Stimulated activated CD4-positive, alpha-beta T cell treated with anti-CD3 and anti-CD28 coated beads, Interleukin-1b, Interleukin-23, amount 100 ng/mL, for 48 hours (primary cell): ENCODE data around the gene CYP27B1.
"Not testable (repeated sequence)": the region's sequence is repeated elsewhere in the genome, so short reads cannot be mapped to it uniquely, and the experiment has no call there.

Experiments
- DNase-seq: peaks from one replicate; pipeline ENCODE4 v3.0.0-alpha.2; 2020

Gene CYP27B1

DNA sequence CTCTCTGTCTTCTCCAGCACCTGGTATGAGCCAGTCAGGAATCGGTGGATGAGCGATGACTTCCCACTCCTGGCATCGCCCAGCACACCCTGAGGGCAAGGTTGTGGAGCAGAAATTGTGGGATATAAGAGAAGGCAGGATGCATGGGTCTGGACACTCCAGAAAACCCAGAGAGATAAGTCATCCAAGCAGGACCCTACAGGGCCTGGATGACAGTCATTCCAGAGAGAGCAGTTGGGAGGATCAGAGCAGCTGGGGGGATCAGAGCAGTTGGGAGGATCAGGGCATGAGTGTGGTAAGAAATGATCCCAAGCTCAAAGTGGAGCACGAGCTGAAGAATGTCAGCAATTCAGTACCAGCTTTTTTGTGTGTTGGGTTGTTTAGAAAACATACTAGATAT lies 32.3 kb downstream of the CYP27B1 start:
- DNase-seq, result no peak

DNA sequence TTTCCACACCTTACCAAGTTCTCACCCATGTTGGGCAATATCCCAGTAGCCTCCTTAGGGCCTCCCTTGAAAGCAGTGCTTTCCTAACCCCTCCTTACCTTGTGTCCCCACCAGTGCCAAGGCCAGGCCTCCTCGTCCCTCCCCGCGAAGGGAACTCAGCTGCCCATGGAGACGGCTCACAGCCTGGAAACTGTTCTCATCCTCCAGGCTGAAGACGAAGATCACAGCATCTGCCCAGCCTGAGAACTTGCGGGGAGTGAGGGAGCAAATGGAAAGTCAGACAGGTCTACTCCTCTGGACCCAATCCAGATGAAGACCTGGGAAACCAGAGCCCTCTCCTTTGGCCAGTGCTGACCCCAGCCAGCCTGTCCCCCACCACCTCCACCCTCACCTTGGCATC lies 33.0 kb downstream of the CYP27B1 start:
- DNase-seq, result no peak

DNA sequence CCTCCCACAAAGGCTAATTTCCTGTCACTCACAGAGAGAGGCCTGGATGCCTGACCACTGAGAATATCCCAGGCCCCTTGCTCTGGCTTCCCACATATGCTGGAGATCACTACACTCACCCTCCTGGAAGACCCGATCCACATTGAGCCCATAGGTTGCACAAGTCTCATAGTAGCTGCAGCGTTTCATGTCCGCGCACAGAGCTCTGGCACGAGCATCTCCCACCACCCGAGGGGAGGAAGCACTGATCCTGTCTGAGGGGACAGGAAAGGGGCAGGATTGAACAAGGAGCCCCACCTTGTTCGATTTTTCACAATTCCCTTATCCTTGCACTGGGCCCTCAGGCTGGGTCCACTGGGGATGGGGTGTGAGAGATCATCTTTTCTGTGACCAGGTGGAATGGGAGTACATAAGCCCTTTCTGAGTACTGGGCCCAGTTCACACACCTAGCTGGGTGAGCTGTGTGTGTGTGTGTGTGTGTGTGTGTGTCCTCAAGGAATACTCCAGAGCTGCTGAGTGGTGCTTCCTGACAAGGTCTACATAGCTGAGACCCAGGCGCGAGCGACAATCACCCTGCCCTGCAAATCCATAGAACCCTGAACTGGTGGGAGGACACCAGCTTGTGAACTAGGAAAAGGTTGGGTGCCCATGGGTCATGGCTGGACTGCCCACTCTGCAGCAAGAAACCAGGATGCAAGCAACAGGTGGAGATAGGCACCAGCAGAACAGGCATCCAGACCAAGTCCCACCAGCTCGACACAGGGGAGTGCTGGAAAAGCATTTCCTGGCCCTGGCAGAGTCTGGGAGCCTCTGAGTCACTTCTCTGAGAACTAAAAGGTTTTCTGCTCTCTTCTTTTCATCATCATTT lies 33.9 kb downstream of the CYP27B1 start:
- DNase-seq, result no peak

DNA sequence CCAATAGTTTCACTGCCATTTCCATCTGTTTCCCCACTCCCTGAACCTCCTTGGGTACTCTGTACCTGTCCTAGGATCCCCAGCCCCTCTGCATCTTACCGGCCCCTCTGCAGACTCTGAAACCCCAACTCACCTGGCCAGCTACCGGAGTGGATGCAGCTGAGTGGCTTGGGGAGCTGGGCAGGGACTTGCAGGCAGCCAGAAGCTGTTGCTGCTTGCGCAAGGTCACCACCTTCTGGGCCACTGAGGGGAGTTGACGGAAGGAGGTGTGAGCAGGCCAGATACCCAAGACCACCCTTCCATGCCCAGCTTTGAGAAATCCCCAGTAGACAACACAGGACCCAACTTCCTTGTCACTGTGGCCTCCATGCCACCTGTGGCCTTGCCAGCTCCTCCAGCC lies 34.6 kb downstream of the CYP27B1 start:
- DNase-seq, result no peak

DNA sequence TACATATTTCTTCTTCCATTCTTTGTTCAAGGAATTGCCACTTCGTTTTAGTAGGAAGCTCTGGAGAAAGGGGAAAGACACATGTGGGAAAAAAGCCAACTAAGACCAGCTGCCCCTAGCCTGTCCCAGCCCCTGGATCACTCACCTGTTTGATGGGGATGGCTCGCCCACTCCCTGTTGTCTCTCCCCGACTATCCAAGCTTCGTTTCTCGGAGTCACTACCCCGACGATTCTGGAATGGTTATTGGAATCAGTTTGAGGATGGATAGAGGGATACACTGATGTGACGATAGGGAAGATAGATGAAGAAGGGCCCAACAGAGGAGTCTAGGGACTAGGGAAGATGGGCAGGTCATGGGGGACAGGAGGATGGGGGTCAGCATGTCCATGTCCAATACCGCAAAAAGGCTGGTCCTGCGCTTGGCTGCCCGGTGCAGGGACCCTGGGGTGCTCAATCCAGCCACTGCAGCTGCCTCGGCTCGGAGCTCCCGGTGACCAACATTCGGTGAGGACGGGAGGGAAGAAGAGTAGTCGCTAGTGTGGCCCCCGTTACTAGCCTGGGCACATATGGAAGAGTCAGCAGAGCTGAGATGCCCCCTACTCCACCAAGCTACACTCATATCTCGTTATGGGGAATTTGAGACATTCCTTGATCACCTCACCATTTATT lies 35.3 kb downstream of the CYP27B1 start:
- DNase-seq, result no peak

DNA sequence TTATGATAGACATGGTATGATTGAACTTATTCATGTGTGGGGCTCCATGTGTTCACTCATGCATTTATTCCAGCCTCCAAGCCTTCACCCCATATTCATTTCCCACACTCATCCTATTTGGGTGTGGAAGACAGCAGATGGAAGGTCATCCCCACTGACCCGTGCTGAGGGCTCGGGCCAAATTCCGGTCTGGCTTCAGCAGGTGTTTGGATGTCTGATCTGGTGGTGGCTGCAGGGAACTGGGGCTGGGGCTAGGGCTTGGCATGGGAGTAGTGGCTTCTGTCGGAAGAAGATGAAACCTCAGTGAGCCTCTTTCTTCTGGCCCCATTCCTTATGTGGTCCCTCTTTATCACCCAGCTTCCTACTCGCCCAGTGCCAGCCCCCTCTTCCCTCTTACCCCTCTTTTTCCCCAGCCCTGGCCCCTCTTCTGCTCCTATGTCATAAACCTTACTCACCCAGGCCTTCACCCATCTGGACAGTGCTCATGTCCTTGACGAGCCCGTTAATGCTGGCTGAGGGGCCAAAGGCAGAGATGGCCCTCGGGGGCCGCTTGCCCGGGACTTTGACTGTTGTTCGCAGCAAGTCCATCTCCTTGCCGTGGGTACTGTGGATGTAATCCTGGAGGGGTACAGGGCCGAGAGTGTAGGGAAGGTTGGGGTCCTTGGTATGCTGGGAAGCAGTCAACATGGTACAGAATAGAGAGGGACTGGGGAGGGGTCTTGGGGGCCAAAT lies 36.4 kb downstream of the CYP27B1 start:
- no peak for DNase-seq

DNA sequence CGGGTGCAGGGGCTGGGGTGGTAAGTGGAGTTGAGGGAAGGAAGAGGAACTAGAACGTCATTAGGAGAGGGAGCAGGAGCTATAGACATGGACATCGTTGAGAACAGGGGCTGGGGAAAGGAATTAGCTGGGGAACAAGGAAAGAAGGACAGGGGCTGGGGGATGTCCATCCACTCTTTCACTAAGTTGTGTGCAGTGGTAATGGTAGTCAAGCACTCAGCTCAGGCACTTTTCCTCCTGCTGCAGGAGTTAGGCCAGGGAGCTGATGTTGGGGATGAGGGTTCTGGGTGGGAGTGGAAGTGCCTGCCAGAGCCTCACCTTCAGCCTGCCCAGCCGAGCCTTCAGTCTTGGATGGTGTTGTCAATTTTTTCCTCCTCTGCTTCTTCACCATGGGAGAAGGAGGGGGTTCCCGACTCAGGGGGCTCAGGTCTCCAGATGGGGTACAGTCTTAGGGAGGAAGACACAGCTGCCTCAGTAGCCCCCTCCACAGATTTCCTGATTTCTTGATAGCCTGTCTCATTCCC lies 37.5 kb downstream of the CYP27B1 start:
- DNase-seq, result no peak

DNA sequence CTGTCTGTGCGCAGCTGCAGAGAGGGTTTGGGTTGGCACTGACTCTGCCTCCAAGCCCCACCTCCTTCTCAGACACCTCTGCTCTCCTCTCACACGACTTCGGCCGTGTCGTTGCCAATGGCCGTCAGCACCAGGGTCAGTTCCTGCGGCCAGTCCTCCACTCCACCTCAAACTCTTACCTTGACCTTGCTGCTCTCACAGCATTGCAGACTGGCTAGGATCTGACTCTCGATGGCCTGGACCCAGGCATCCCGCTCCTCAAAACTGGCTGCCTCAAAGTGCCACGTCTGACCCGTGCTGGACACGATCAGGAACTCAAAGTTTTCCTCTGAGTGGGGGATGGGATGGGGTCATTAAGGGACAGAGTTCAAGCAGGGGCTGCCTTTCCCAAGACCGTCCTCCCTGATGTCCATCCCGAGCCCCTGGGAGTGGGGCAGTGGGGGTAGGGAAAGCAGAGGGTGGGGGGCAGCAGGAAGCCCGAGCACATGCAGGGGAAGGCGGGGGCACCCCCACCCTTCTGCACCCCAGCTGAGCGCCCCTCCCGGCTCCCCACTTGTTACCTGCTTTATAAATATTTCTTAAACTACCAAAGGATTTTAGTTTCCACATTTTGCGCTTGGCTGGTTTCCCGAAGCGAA lies 39.0 kb downstream of the CYP27B1 start:
- no peak for DNase-seq

DNA sequence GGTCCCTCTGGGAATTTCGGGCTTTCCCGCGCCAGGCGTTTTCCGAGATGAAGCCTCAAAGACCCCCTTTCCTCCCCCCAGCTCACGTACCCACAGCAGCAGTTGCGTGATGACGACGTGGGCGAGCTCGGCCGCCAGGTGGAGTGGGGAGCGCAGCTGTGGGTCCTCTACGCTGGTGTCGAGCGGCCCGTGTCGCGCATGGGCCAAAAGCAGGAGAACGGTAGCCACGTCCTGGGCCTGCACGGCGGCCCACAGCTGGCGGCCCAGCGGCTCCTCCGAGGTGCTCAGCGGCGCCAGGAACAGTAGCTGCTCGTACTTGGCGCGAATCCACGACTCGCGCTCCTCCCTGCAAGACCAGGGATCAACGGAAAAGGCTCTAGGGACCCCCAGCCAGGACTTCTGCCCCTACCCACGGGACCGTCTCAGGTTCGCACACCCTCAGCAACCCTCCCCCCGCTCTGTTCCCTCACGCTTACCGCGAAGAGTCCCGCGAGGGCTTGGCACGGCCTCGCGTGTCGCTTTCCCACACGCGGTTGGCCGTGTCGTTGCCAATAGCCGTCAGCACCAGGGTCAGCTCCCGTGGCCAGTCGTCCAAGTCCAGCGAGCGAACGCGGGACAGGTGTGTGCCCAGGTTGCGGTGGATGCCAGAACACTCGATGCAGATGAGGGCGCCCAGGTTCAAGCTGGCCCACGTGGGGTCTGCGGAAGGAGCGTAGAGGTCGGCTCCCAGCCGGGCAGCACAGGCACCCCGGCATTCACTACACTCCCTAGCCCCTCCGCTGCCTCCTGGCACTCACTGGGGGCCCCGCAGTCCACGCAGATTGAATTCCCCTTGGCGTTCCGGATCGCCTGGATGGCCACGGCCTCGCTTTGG lies 39.8 kb downstream of the CYP27B1 start:
- no peak for DNase-seq

DNA sequence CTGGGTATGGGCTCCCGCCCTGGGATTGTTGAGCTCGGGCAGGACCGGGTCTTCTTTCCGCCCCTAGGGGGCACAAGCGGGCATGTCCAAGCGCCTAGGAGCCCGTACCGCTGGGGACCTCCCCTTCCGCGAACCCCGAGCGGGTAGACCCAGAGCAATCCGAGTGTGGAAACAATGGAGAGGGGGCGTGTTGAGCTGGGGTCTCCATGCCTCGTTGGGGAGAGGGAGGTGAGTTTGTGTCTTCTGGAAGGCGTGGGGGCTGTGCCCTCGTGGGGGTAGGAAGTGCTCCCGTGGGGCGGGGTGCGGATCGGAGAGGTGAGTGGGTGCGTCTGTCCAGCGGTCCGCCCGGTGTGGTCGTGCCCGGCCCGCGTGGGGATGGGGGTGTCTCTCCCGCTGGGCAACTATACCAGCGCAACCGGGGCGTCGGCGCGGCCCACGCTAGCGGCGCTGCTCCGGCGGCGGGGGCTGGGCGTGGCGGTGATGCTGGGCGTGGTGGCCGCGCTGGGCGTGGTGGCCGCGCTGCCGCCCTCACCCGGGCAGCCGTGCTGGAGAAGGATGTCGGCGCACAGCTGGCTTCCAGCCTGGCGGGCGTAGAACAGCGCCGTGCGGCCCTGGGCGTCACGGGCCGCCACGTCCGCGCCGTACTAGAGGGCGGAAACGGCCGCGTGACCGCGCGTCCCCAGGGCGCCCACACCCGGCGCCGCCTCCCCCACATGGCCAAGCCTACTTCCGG lies 40.6 kb downstream of the CYP27B1 start:
- DNase-seq, result peak; percentile 19

DNA sequence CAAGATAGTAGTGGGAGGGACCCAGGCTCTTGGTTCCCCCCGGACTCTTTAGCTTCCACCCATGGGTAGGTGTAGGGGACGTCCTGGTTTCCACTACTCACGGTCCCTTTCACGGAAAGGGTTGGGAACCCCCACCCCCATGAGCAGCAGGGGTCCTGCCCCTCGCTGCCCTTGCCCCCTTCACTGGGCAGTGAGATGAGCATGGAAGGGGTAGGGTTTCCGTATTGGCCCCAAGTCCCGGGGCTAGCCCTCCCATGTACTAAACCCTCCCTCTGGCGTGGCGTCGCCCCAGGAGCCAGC lies 41.1 kb downstream of the CYP27B1 start:
- DNase-seq, result no peak

DNA sequence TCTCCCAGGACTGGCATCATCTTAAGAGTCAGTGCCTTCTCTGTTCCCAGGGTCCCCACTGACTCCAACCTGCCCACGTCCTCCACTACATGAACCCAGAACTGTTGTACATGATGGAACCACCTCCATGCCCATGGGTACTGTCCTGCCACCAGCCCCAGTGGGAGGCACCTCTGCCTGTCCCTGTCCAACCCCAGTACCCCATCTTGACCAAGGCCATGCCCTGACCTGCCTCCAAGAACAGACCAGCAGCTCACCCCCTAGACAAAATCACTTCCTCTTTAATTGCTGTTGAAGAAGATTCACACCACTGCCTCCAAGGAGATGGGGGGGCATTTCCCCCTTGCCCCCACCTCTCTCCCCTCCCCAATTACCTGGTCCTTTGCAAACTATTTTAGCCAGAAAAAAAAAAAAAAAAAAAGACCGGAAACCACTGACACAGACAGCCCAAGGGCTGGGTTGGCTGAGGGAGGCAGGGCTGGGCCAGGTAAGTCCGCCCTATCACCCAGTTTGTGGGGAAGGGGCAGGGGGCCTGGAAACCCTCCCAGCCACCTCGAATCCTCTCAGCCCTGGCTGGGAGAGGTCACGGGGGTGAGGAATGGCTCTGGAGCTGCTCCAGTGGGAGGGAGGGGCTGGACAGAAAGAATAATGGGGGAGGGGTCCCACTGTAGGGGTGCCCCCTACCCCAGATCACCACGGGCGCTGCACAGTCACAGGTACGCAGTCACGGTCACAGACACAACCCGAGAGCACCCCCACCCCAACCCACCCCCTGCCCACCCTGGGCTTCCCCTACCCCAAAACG lies 41.7 kb downstream of the CYP27B1 start:
- DNase-seq, result no peak

DNA sequence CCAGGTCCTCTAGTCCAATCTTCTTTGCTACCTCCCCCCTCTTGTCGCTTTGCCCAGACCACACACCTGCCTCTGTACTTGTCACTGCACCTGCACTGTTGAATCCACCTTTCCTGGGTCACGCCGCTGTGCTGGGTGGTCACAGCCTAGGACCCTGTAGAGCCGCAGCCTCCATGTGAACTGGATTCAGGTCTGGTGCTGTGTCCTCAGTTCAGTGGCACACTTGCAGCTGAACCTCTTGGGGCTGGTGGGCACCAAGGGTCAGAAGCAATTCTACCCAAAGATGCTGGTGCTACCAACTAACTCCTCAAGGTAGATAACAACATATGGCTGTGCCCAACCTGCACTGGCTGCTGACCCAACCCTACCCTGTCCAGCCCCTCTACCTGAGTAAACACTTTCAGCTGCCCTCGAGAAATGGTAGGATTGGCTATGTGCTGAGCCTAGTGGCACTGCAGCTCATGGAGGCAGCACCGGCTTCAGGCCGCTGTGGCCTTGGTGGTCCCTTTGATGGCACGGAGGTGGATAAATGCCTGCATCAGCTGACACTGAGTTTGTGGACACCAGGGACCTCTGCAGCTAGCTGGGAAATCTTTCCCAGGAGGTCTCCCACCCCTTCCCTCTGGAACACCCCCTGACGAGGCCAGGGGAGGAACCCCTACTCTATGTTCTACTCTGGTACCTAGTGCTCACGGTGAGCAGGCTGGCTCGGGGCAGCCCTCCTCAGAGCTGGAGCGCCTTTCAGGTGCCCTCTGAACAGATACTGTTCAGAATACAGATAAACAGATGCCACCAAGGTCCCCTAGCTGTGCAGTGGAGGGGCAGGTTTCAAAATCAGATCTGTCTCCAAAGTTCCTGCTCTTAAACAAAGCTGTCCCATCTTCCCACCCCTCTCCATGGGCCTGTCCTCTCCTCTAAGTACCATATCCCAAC lies 42.6 kb downstream of the CYP27B1 start:
- DNase-seq, result no peak

DNA sequence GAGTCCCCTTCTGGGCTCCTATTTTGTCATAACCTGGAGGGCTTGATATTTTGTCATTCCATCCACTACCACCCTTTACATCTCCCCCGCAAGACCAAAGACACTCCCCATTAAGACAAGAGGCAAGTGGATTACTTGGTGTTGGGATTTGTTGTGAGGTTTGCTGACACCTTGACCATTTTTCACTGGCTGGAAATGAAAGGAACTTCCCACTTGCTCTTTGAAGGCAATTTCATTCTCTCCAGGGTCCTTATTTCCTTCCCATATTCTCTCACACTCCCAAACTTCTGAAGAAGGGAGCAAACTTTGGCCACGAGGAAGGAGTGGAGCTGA lies 43.3 kb downstream of the CYP27B1 start:
- no peak for DNase-seq

DNA sequence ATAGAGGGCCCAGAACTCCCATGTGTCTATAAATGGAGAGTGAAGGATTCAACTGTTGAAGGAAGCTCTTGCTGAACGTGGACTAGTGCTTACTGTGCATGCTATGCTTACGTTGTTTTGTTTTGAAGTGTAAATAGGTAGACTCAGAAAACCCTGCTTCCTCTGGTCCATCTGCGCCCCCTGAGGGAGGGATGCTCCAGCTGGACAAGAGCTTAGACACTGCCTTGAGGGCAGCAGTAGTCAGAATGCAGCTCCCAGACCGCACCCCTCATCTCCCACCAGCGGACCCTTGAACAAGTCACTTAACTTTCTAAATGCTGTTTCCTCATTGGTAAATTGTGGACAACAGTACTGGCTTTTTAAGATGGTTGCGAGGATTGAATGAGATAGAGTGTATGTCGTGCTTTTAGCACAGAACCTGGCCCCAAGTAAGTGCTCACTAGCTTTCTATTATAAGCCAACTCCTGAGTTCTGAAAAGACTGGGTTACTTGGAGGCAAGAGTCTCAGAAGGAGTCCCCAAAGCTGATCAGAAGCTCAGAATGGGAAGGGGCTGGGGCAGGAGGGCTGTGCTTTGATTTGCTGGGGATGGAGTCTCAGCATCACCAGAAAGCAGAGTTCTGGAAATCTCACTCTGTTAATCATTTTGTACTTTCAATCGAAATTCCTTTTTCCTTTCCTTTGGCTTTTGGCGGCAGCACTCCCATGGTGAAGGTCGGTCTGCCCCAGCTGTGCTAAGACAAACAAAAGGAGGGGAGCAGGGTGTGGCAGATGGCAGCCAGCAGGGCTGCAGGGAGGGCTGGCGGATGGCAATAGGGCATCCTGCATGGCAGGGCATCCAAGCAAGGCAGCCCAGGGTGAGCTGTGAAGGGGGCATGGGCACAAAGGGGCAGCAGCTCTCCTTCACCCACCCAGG lies 43.9 kb downstream of the CYP27B1 start:
- DNase-seq, result no peak

DNA sequence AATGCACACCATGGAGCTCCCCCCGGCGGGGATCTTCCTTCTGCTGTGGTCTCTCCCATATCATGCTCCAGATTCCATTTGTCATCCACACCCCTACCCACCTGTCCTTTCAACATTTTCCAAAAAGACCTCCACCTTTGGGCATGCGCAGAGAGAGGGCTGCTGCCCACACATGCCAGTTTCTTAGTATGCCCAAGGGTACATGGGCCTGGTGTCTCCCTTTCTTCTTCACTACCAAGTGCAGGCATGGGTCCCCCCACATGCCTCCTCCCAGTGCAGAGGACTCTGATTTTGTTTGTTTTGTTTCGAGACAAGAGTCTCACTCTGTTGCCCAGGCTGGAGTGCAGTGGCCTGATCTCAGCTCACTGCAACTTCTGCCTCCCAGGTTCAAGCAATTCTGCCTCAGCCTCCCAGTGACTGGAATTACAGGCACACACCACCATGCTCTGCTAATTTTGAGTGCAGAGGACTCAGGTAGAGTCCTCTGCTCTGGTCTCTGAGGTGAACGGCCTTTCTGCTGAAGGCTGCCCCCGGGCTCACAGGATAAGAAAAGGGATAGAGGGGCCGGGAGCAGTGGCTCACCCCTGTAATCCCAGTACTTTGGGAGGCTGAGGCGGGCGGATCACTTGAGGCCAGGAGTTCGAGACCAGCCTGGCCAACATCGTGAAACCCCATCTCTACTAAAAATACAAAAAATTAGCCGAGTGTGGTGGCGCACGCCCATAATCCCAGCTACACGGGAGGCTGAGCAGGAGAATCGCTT lies 44.9 kb downstream of the CYP27B1 start:
- not testable (repeated sequence) for DNase-seq
